GF-D8 (cell line): ENCODE measurements around the gene ME3.
"Not testable (repeated sequence)": the region's sequence is repeated elsewhere in the genome, so short reads cannot be mapped to it uniquely, and the experiment has no call there.

Experiments
- DNase-seq: peaks from one replicate; lab custom pipeline; 2025; lab: John Stamatoyannopoulos, UW

ME3 gene

GRCh38 chr11:86433361-86434095, 238.9 kb downstream of the ME3 start:
- DNase-seq = not testable (repeated sequence)

GRCh38 chr11:86431258-86431657, 241.2 kb downstream of the ME3 start:
- DNase-seq = no peak

GRCh38 chr11:86427441-86427840, 245.0 kb downstream of the ME3 start:
- DNase-seq = no peak

GRCh38 chr11:86423488-86423887, 248.9 kb downstream of the ME3 start:
- DNase-seq = not testable (repeated sequence)

- no peak for DNase-seq
These were observed 250.0 kb downstream of the ME3 start for GRCh38 chr11:86422371-86422770.

- DNase-seq = no peak
These were observed 250.5 kb downstream of the ME3 start for GRCh38 chr11:86421946-86422345.

DNA sequence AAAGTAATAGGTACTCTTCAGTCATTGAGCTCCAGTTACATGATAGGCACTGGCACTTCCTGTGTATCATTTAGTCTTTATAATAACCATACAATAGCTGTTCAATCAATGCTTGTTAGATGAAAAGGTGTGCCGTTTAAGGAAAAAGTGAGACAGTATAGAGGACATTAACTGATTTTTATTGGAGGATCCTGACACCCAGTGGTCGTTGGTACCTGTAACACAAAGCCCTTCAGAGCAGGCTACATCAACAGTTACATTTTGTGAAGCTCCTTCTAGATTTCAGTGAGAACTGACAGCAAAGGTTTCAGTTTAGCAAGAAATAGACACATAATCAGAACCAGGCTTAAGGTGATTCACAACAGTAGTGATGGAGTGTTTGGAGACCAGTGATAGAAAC, 253.5 kb downstream of the ME3 start:
- DNase-seq = no peak

DNA sequence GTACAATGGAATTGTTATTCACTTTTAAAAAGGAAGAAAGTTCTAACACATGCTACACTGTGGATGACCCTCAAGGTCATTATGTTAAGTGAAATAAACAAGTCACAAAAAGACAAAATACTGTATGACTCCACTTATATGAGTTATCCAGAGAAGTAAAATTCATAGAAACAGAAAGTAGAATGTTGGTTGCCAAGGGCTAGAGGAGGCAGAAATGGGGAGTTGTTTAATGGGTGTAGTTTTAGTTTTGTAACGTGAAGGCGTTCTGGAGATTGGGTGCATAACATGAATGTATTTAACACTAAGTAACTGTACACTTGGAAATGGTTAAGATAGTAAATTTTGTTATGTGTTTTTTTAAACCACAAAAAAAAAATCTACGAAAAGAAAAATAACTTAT, 253.9 kb downstream of the ME3 start:
- DNase-seq = no peak

- DNase-seq = no peak
These were observed 254.3 kb downstream of the ME3 start for GRCh38 chr11:86418106-86418505.

GRCh38 chr11:86416951-86417350, 255.5 kb downstream of the ME3 start:
- not testable (repeated sequence) for DNase-seq

DNA sequence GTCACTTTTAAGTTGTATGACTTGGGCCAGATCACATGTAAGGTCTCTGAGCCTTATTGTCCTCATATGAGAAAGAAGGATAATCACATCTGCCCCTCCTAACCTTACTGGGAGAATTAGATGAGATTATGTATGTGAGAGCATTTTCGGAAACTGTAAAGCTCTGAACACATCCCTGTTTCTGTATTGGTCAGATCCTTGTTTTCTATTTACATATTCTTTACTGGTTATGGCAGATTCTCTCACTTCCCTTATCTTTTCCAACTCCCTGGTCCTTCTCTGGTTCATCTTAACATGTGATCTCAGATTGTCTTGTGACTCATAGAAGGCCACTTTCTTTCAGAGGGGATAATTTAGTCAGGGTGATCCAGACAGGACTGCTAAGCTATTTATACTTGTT, 255.9 kb downstream of the ME3 start:
- DNase-seq = no peak

- no peak for DNase-seq
These were observed 257.4 kb downstream of the ME3 start for GRCh38 chr11:86415026-86415425.

DNA sequence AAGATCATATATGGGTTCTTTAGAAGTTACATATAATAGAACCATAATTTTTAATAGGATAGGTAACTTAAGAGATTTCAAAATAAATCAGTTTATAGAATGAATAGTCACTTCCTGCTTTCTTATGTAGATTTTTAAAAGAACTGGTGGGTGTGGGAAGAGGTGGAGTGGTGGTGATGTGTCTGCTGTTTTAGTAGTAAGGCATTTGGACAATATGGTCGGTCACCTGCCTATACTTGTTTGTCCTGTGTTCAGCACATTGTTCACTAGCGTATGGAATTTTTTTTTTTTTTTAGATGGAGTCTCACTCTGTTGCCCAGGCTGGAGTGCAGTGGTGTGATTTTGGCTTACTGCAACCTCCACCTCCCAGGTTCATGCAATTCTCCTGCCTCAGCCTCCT, 258.4 kb downstream of the ME3 start:
- DNase-seq = no peak

- no peak for DNase-seq
These were observed 263.6 kb downstream of the ME3 start for GRCh38 chr11:86408845-86409244.

DNA sequence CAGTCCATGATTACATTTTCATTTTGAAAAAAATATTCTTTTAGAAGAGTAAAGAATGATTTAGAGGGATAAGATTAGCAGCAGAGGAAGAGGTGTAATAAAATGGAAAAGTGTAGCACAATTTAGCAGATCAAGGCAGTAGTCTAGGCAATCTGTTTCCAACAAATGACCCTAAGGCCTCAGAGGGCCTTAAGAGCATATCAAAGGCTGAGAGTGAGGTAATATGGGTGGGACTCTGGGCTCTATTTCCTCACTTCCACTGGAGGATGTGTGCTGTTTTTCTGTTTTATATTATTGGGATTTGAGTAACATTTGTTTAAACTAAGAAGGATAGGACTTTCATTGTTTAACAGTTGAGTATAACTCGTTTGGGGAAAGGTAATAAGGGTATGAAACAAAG, 269.0 kb downstream of the ME3 start:
- no peak for DNase-seq

- no peak for DNase-seq
These were observed 274.3 kb downstream of the ME3 start for GRCh38 chr11:86398106-86398505.

DNA sequence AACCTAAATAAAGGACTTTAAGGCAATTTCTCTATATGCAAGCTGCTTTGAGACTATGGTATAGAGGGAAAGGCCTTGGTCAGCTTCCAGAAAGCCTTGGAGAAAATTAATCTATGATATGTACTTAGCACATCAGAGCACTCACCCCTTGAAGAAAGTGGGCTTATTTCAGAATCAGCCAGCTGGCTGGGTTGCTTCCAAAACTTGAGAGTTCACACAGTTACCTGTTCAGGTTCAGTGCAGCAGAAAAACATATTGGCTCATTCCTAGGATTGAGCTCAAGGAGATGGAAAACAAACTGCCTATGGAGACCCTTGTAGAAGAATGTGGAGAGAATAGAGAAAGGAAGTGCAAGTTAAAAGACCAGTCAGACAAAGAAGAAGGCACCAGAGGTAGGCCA, 275.1 kb downstream of the ME3 start:
- no peak for DNase-seq

- no peak for DNase-seq
These were observed 276.0 kb downstream of the ME3 start for GRCh38 chr11:86396396-86396795.

DNA sequence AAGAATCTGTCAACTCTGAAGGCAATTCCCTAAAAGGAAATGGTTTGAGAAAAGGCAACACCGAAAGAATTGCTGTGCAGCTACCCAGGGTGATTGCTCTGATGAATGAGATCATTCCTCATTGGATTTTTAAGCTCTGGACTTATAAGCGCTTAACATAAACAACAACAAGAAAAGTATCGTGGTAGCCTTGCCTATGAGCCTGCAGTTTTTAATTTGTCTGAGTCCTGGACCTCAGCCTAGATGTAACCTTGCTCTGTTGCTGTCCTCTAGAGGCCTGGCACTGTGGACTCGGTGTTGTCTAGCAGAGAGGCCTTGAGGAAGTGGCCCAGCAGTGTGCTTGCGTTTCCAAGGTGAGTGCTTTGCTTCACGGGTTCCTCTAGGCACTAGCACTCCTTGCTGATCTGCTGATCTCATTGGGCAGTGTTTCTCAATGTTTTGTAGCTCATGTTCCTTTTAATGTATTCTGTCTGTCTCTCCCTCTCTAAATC, 277.3 kb downstream of the ME3 start:
- DNase-seq = no peak
